Activated T-cell treated with anti-CD3 and anti-CD28 coated beads, Interleukin-2, amount 50 U/mL, for 24 hours (primary cell): ENCODE measurements around the gene XPC.
A peak's percentile ranks its signal among the peaks of the same experiment; 100 is the strongest.
"Not testable (repeated sequence)": the region's sequence is repeated elsewhere in the genome, so short reads cannot be mapped to it uniquely, and the experiment has no call there.

Source experiments
- DNase-seq: peaks from one replicate; pipeline ENCODE4 v3.0.0-alpha.2; 2020
- H3K27ac Mint-ChIP-seq: 2 replicates; pipeline ENCODE4 v1.8.0; 2020; ENCODE audit warnings: mild to moderate bottlenecking, mixed read lengths
- H3K27me3 Mint-ChIP-seq: 2 replicates; pipeline ENCODE4 v1.8.0; 2020; ENCODE audit warnings: mixed read lengths
- H3K36me3 Mint-ChIP-seq: 2 replicates; pipeline ENCODE4 v1.8.0; 2020; ENCODE audit warnings: low read depth, mixed read lengths
- H3K4me1 Mint-ChIP-seq: 2 replicates; pipeline ENCODE4 v1.8.0; 2020; ENCODE audit warnings: low read depth, mixed read lengths
- H3K4me3 Mint-ChIP-seq: 2 replicates; pipeline ENCODE4 v1.8.0; 2020; ENCODE audit warnings: mild to moderate bottlenecking, moderate library complexity, mixed read lengths
- H3K9me3 Mint-ChIP-seq: 2 replicates; pipeline ENCODE4 v1.8.0; 2020; ENCODE audit warnings: mixed read lengths

Gene XPC

GRCh38 chr3:14178247-14179113, at the start of gene XPC, which contains the start of gene LSM3:
TSS of gene XPC (minus strand) at chr3:14178601. CDS start at chr3:14178568, 33 bp downstream.
TSS of gene LSM3 (plus strand) at chr3:14178817. CDS start at chr3:14178861, 44 bp downstream.
- Mint-ChIP-seq H3K9me3 (no peaks in the 10 kb centered on the region), H3K4me1 (peaks cover 69% of the 10 kb centered on the region), H3K27me3 (no peaks in the 10 kb centered on the region), H3K36me3 (peaks cover 56% of the 10 kb centered on the region), H3K27ac (peak within 1 kb of the TSS; percentile 100), H3K4me3 (peak within 1 kb of the TSS; percentile 93)
- peak; percentile 99 for DNase-seq

DNA sequence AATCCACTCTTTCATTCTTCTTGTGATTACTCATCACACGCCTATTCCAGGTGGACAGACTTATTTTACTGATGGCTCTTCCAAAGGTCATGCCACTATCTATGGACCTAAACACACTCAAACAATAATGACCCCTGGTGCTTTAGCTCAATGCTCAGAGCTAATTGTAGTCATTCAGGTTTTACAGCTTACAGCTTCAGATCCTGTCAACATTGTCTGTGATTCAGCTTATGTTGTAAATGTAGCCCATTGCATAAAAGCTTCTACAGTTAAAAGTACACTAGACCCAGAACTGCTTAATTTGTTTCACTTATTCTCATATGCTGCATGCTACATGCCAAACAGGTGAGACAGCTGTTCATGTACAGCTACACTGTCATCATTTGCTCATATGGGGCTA, 49.5 kb upstream of the XPC start:
- Mint-ChIP-seq H3K4me3 (no peak overlapping the region), H3K27me3 (peaks cover 68% of the 10 kb centered on the region)
- no peak for DNase-seq

DNA sequence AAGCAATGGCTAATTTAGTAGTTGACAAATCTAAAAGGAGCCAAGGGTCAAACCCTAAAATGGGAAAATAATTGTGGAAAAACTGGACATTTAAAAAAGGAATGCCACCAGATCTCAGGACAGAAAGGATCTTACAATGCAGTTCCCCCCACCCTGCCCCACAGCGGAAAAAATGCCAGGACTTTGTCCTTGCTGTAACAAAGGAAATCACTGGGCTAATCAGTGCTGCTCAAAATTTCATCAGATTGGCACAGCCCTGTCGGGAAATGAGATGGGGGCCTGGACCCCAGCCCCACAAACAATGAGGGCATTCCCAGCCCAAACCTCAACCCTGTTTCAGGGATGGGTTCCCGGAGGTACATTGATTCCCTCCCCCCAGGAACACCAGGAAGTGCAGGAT, 48.0 kb upstream of the XPC start:
- not testable (repeated sequence) for DNase-seq, H3K36me3 Mint-ChIP-seq, H3K4me1 Mint-ChIP-seq, H3K27ac Mint-ChIP-seq, H3K9me3 Mint-ChIP-seq, H3K4me3 Mint-ChIP-seq
- H3K27me3 Mint-ChIP-seq, result peaks cover 59% of the 10 kb centered on the region

More for the DNA sequence above, 49.5 kb upstream of the XPC start:
- H3K36me3 Mint-ChIP-seq, result no peaks in the 10 kb centered on the region
- no peaks in the 10 kb centered on the region for H3K9me3 Mint-ChIP-seq
- peaks cover 8% of the 10 kb centered on the region for H3K4me1 Mint-ChIP-seq
- H3K27ac Mint-ChIP-seq, result no peak overlapping the region

DNA sequence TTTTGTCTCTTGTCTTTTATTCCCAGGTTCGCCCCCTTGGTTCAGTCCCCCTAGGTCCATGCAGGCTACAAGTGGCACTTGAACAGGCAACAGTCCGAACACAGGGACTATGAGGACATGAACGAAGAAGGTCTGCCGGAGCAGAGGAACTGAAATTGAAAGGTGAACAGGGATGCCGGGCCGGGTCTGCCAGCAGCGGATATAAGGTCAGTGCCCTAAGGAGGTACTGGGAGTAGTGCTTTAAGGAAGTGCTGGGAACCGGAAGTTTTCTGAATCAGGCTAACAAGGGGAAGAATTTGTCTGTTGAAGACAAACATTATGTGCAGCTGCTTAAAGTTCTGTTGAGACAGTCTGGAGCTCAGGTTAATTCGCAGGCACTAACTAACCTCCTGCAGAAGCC, 47.0 kb upstream of the XPC start:
- no peak overlapping the region for H3K27ac Mint-ChIP-seq
- H3K9me3 Mint-ChIP-seq, result peaks cover 17% of the 10 kb centered on the region
- peaks cover 5% of the 10 kb centered on the region for H3K4me1 Mint-ChIP-seq
- peaks cover 52% of the 10 kb centered on the region for H3K27me3 Mint-ChIP-seq
- H3K36me3 Mint-ChIP-seq, result peaks cover 3% of the 10 kb centered on the region
- DNase-seq, result no peak
- H3K4me3 Mint-ChIP-seq, result no peak overlapping the region

DNA sequence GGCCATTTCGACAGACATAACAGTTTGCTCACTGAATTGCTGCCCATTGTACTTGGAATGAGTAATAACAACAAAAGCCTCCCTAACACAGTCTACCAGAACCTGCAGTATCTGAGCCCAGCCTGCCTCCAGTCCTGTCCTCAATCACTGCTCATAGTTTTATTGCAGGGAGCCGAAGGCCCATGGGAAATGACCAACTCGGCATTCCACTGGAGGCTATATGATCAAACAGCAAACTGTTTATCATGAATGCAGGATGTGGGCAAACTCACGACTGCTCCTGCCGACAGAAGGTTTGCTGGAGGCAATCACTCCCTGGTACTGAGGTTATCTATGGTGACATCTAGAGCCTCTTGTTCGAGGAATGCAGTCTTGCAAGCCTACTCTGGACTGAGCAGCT, 46.5 kb upstream of the XPC start:
- Mint-ChIP-seq H3K27me3 (peaks cover 52% of the 10 kb centered on the region), H3K27ac (no peak overlapping the region), H3K4me3 (no peak overlapping the region), H3K4me1 (peaks cover 5% of the 10 kb centered on the region), H3K36me3 (peaks cover 3% of the 10 kb centered on the region), H3K9me3 (peaks cover 17% of the 10 kb centered on the region)
- DNase-seq, result no peak

DNA sequence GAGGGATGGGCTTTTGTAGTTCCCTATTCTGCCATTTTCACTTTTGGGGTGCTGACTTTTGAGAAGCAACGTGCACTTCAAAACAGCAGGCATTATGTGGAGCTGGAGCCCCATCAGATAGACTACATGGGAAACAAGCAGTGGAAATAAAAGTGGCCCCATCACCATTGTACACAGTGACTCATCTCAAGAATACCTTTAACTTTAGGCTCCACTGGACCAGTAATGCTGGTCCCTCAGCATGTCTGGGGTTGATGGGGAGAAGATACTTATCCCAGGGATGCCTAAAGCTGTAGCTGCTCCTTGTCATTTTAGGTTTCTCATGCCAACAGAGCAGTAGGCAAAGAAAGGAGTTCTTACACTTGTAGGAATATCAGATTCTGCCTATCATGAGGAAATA, 45.2 kb upstream of the XPC start:
- Mint-ChIP-seq H3K36me3 (peaks cover 3% of the 10 kb centered on the region), H3K4me1 (peaks cover 5% of the 10 kb centered on the region), H3K27ac (no peak overlapping the region), H3K27me3 (peaks cover 52% of the 10 kb centered on the region), H3K9me3 (peaks cover 17% of the 10 kb centered on the region), H3K4me3 (no peak overlapping the region)
- DNase-seq, result no peak

- H3K27me3 Mint-ChIP-seq, result peaks cover 52% of the 10 kb centered on the region
- no peak overlapping the region for H3K27ac Mint-ChIP-seq
- DNase-seq, result no peak
- peaks cover 5% of the 10 kb centered on the region for H3K4me1 Mint-ChIP-seq
- H3K9me3 Mint-ChIP-seq, result peaks cover 17% of the 10 kb centered on the region
- H3K4me3 Mint-ChIP-seq, result no peak overlapping the region
- peaks cover 3% of the 10 kb centered on the region for H3K36me3 Mint-ChIP-seq
These were observed 44.6 kb upstream of the XPC start for GRCh38 chr3:14222900-14223594.

GRCh38 chr3:14222457-14222856, 44.1 kb upstream of the XPC start:
- DNase-seq, result no peak
- Mint-ChIP-seq H3K9me3 (peaks cover 17% of the 10 kb centered on the region), H3K4me3 (no peak overlapping the region), H3K27me3 (peaks cover 48% of the 10 kb centered on the region), H3K27ac (no peak overlapping the region), H3K36me3 (peaks cover 3% of the 10 kb centered on the region), H3K4me1 (peaks cover 5% of the 10 kb centered on the region)

GRCh38 chr3:14221902-14222301, 43.5 kb upstream of the XPC start:
- Mint-ChIP-seq H3K4me3 (no peak overlapping the region), H3K36me3 (peaks cover 3% of the 10 kb centered on the region), H3K9me3 (peaks cover 17% of the 10 kb centered on the region), H3K27ac (no peak overlapping the region), H3K4me1 (peaks cover 6% of the 10 kb centered on the region), H3K27me3 (peaks cover 45% of the 10 kb centered on the region)
- DNase-seq, result no peak

DNA sequence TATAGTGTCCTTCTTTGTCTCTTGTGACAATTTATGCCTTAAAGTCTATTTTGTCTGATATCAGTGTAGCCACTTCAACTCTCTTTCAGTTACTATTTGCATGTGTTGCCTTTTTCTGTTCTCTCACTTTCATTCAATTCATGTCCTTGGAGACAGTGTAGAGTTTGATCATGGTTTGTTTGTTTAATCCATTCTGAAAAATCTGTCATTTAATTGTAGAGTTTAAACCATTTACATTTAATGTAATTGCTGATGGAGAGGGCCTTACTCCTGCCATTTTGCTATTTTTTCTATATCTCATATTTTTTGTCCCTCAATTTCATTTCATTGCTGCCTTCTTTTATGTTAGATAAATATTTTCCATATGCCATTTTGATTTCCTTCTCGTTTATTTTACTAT, 42.5 kb upstream of the XPC start:
- H3K36me3 Mint-ChIP-seq, result peaks cover 3% of the 10 kb centered on the region
- no peak for DNase-seq
- no peak overlapping the region for H3K4me3 Mint-ChIP-seq
- H3K9me3 Mint-ChIP-seq, result peaks cover 17% of the 10 kb centered on the region
- no peak overlapping the region for H3K27ac Mint-ChIP-seq
- H3K27me3 Mint-ChIP-seq, result peaks cover 35% of the 10 kb centered on the region
- H3K4me1 Mint-ChIP-seq, result peaks cover 11% of the 10 kb centered on the region

- Mint-ChIP-seq H3K27ac (no peak overlapping the region), H3K4me1 (peaks cover 7% of the 10 kb centered on the region), H3K4me3 (no peak overlapping the region), H3K9me3 (peaks cover 17% of the 10 kb centered on the region), H3K36me3 (peaks cover 3% of the 10 kb centered on the region), H3K27me3 (peaks cover 10% of the 10 kb centered on the region)
- DNase-seq, result no peak
These were observed 40.0 kb upstream of the XPC start for GRCh38 chr3:14218355-14218754.

- Mint-ChIP-seq H3K36me3 (no peaks in the 10 kb centered on the region), H3K9me3 (peaks cover 8% of the 10 kb centered on the region), H3K4me1 (peaks cover 7% of the 10 kb centered on the region), H3K4me3 (peak overlapping the region; percentile 67), H3K27ac (peak overlapping the region; percentile 75), H3K27me3 (no peaks in the 10 kb centered on the region)
- DNase-seq, result peak; percentile 62
These were observed 38.1 kb upstream of the XPC start for GRCh38 chr3:14216257-14217048.

DNA sequence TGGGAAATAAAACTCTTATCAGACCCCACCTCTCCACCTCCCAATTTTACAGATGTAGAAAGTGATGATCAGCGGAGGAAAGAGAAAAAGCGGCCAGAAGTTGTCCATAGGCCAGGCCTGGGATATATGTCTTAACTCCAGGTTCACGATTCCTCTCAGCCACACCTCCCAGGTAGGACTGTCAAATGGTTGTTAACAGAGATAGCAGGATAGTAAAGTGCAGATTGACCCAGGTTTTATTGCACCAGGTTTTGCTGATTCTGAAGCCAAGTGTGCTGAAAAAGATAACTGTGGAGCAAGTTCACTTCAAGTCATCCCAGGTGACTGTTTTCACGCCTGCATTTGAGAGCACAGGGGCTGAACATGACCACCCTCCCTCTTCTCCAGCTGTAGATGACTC, 36.4 kb upstream of the XPC start:
- H3K9me3 Mint-ChIP-seq, result no peaks in the 10 kb centered on the region
- DNase-seq, result no peak
- H3K4me3 Mint-ChIP-seq, result no peak overlapping the region
- H3K27me3 Mint-ChIP-seq, result no peaks in the 10 kb centered on the region
- H3K27ac Mint-ChIP-seq, result no peak overlapping the region
- peaks cover 7% of the 10 kb centered on the region for H3K4me1 Mint-ChIP-seq
- H3K36me3 Mint-ChIP-seq, result no peaks in the 10 kb centered on the region

- Mint-ChIP-seq H3K27me3 (no peaks in the 10 kb centered on the region), H3K4me3 (no peak overlapping the region), H3K36me3 (no peaks in the 10 kb centered on the region), H3K9me3 (no peaks in the 10 kb centered on the region), H3K27ac (no peak overlapping the region), H3K4me1 (peaks cover 7% of the 10 kb centered on the region)
- DNase-seq, result no peak
These were observed 34.8 kb upstream of the XPC start for GRCh38 chr3:14213066-14213774.
